Glutamatergic neuron (in vitro differentiated cells): Measurements from ENCODE around the gene C10orf71. TPM values are rescaled to one million over a fixed set of nuclear protein-coding genes. Genes with fewer than 3 reads are reported as not detected.

Source experiments
- DNase-seq: peaks from one replicate; pipeline ENCODE4 v3.0.0; 2022
- H3K27ac Mint-ChIP-seq: one replicate; pipeline ENCODE4 v1.8.0; 2020; ENCODE audit warnings: mild to moderate bottlenecking, mixed read lengths, inconsistent platforms; ENCODE audit not compliant: unreplicated experiment
- H3K27me3 Mint-ChIP-seq: one replicate; pipeline ENCODE4 v1.8.0; 2020; ENCODE audit warnings: mild to moderate bottlenecking, moderate library complexity, mixed read lengths, inconsistent platforms; ENCODE audit not compliant: unreplicated experiment
- H3K36me3 Mint-ChIP-seq: one replicate; pipeline ENCODE4 v1.8.0; 2020; ENCODE audit warnings: mild to moderate bottlenecking, mixed read lengths, inconsistent platforms; ENCODE audit not compliant: unreplicated experiment
- H3K4me1 Mint-ChIP-seq: one replicate; pipeline ENCODE4 v1.8.0; 2020; ENCODE audit warnings: mild to moderate bottlenecking, low read depth, mixed read lengths, inconsistent platforms; ENCODE audit not compliant: unreplicated experiment
- H3K4me3 Mint-ChIP-seq: one replicate; pipeline ENCODE4 v1.8.0; 2020; ENCODE audit warnings: mild to moderate bottlenecking, mixed read lengths, inconsistent platforms; ENCODE audit not compliant: unreplicated experiment
- H3K9me3 Mint-ChIP-seq: one replicate; pipeline ENCODE4 v1.8.0; 2020; ENCODE audit warnings: mild to moderate bottlenecking, moderate library complexity, mixed read lengths, inconsistent platforms; ENCODE audit not compliant: unreplicated experiment
- CTCF ChIP-seq: fragments of 200-600 bp; sonication (generic); IDR thresholded peaks from one replicate; pipeline ENCODE4 v1.5.0; 2021; ENCODE audit not compliant: partially characterized antibody, unreplicated experiment
- total RNA-seq: library from RNA; stranded (reverse); fragmentation: NEBNext Ultra II Directional; extraction: Animal tissue kit (Norgen Biotek cat#: 25700); gene quantifications from one replicate; pipeline ENCODE4 v1.2.1, GENCODE V29; 2021; ENCODE audit not compliant: unreplicated experiment

Gene C10orf71
- total RNA-seq, 1 donor from 2014 or later: 0.12 TPM

DNA sequence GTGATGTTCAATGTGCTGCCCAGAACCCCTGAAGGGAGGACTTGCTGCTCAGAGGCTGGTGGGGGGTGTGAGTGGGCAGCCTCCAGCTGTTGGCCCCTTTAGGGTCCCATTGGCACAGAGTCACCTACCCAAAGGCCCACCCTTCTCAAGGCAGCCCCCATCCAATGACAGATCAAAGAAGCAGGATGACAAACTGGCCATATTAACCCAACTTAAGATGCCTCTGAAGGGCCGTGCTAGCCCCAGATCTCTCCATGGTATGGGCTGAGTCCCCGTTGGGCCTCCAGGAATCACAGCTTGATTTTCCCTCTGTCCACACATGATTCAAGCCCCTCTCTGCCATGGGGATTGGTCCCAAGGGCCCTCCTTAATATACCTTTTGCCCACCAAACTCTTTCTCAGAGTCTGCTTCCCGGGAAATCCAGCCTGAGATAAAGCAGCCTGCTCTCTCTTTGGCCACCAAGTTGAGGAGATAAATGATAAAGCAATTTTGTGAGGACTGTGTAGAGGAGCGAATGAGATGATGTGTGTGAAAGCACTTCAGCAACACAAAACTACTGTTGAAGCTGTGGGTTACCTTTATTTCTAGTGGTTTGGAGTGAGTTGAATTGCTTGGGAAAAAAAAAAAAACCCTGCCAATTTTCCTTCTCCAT, 38.2 kb upstream of the C10orf71 start:
- H3K36me3 Mint-ChIP-seq: peaks cover 16% of the 10 kb centered on the region
- H3K27ac Mint-ChIP-seq: no peak overlapping the region
- no peak for DNase-seq
- no peaks in the 10 kb centered on the region for H3K27me3 Mint-ChIP-seq
- H3K9me3 Mint-ChIP-seq: no peaks in the 10 kb centered on the region
- H3K4me3 Mint-ChIP-seq: no peak overlapping the region
- H3K4me1 Mint-ChIP-seq: no peaks in the 10 kb centered on the region
- no peak for TF ChIP-seq CTCF

DNA sequence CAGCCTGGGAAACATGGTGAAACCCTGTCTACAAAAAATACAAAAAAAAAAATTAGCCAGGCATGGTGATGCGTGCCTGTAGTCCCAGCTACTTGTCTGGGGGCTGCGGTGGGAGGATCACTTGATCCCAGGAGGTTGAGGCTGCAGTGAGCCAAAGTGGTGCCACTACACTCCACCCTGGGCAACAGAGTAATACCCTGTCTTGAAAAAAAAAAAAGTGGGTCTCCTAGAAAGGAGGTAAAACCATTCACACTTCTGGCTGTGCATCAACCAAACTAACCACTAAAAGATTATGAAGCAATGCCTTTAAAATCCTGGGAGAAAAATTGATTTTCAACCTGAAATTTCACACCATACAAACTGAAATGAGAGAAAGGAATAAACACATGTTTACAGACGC, 35.4 kb upstream of the C10orf71 start:
- no peak overlapping the region for H3K4me3 Mint-ChIP-seq
- H3K36me3 Mint-ChIP-seq: peaks cover 29% of the 10 kb centered on the region
- no peak for TF ChIP-seq CTCF
- peaks cover 8% of the 10 kb centered on the region for H3K9me3 Mint-ChIP-seq
- H3K4me1 Mint-ChIP-seq: no peaks in the 10 kb centered on the region
- no peaks in the 10 kb centered on the region for H3K27me3 Mint-ChIP-seq
- no peak overlapping the region for H3K27ac Mint-ChIP-seq
- no peak for DNase-seq

GRCh38 chr10:49264177-49264677, 34.7 kb upstream of the C10orf71 start:
- TF ChIP-seq CTCF: no peak
- Mint-ChIP-seq H3K4me3 (no peak overlapping the region), H3K27me3 (no peaks in the 10 kb centered on the region), H3K4me1 (no peaks in the 10 kb centered on the region), H3K27ac (no peak overlapping the region), H3K9me3 (peaks cover 8% of the 10 kb centered on the region), H3K36me3 (peaks cover 29% of the 10 kb centered on the region)
- no peak for DNase-seq

DNA sequence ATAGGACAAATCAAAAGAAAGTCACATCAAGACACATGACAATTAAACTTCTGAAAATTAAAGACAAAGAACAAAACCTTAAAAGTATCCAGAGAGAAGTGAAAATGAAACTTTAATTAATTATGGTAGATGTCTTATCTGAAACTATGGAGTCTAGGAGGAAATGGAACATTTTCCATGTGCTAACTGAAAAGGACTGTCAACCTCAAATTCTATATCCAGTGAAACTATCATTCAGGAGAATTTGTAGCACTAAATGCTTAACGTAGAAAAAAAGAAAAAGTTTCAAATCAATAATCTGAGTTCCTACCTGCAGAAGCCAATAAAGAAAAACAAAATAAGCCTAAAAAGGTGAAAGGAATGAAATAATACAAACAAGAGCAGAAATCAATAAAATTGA, 33.1 kb upstream of the C10orf71 start:
- Mint-ChIP-seq H3K9me3 (peaks cover 8% of the 10 kb centered on the region), H3K4me3 (no peak overlapping the region), H3K4me1 (no peaks in the 10 kb centered on the region), H3K36me3 (peaks cover 34% of the 10 kb centered on the region), H3K27me3 (peaks cover 2% of the 10 kb centered on the region), H3K27ac (no peak overlapping the region)
- DNase-seq: no peak
- no peak for TF ChIP-seq CTCF

DNA sequence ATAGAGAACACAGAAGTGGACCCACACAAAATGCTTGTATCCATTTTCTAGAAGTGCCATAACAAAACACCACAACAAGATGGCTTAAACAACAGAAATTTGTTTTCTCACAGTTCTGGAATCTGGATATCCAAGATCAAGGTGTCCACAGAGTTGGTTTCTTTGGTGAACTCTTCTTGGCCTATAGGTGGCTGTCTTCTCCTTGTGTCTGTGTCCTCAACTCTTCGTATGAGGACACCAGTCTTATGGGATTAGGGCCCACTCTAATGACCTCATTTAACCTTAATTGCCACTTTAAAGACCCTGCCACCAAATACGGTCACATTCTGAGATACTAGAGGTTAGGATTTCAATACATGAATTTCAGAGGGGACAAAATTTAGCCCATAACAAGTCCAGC, 30.8 kb upstream of the C10orf71 start:
- peaks cover 34% of the 10 kb centered on the region for H3K36me3 Mint-ChIP-seq
- no peak overlapping the region for H3K4me3 Mint-ChIP-seq
- peaks cover 10% of the 10 kb centered on the region for H3K9me3 Mint-ChIP-seq
- DNase-seq: no peak
- no peak overlapping the region for H3K27ac Mint-ChIP-seq
- TF ChIP-seq CTCF: no peak
- peaks cover 2% of the 10 kb centered on the region for H3K27me3 Mint-ChIP-seq
- peaks cover 11% of the 10 kb centered on the region for H3K4me1 Mint-ChIP-seq
